ENCODE data around the gene CCDC47. TPM values are rescaled to one million over a fixed set of nuclear protein-coding genes. Genes with fewer than 3 reads are reported as not detected.

Gene CCDC47
- total RNA-seq, 1 experiment from 2014 or later = 117 TPM

DNA sequence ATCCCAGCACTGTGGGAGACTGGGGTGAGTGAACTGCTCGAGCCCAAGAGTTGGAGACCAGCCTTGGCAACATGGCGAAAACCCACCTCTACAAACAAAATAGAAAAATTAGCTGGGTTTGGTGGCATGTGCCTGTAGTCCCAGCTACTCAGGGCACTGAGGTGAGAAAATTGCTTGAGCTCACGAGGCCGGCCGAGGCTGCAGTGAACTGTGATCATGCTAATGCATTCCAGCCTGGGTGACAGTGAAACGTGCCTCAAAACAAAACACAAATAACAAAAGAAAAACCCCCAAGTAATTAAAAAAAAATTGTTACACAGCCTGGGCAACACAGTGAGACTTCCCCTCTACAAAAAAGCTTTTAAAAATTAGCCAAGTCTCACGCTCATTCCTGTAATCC, 5.0 kb downstream of the CCDC47 start:
- Histone ChIP-seq H3K27ac (ENCODE audit: low read depth, low read length) (no peak overlapping the region), H3K9me2 (ENCODE audit: insufficient read depth) (no peaks in the 10 kb centered on the region), H3K27me3 (ENCODE audit: insufficient read depth, low read length) (no peaks in the 10 kb centered on the region), H4K20me1 (ENCODE audit: insufficient read depth) (peaks cover 30% of the 10 kb centered on the region; the same call in 1 of the 2 replicates), H3K9ac (ENCODE audit: low read length) (no peak overlapping the region), H3K9me3 (ENCODE audit: control insufficient read depth in 1 of 2, insufficient read depth in 1 of 2, low read depth in 1 of 2, low read length in 2 of 2) (no peaks in the 10 kb centered on the region), H3K36me3 (ENCODE audit: control insufficient read depth in 1 of 2, insufficient read depth in 2 of 2, low read length in 2 of 2) (peaks cover 21 to 39% of the 10 kb centered on the region in 2 experiments), H3K4me3 (replicated peaks in 1 of 2; ENCODE audit: low read depth in 1 of 2, low read length in 2 of 2) (no peak overlapping the region), H3K4me1 (ENCODE audit: control insufficient read depth in 1 of 2, insufficient read depth in 2 of 2, low read length in 2 of 2) (peaks cover 4 to 13% of the 10 kb centered on the region in 2 experiments; a peak in 3 of 4 replicates), H2AFZ (ENCODE audit: low read depth, low read length, poor library complexity, severe bottlenecking) (no peak overlapping the region), H3K4me2 (ENCODE audit: low read length) (no peak overlapping the region), H3K79me2 (ENCODE audit: insufficient read depth, low read length) (peaks cover 97% of the 10 kb centered on the region)
- BruUV-seq (replicated peaks) = no TSS peak
- no peak for ATAC-seq
- RAD21 ChIA-PET (ENCODE audit: low non-redundant PET in 1 of 2, low total read pairs in 2 of 2, uncharacterized antibody in 2 of 2, unreplicated experiment in 2 of 2) = no interaction called here
- intact Hi-C loops (cut with micrococcal nuclease) = no loop called here
- DNase-seq (ENCODE audit: low read depth, low spot score) = no peak
- POLR2A ChIA-PET = no interaction called here
- CTCF ChIA-PET = no interaction called here
- TF ChIP-seq, protein P1, sequence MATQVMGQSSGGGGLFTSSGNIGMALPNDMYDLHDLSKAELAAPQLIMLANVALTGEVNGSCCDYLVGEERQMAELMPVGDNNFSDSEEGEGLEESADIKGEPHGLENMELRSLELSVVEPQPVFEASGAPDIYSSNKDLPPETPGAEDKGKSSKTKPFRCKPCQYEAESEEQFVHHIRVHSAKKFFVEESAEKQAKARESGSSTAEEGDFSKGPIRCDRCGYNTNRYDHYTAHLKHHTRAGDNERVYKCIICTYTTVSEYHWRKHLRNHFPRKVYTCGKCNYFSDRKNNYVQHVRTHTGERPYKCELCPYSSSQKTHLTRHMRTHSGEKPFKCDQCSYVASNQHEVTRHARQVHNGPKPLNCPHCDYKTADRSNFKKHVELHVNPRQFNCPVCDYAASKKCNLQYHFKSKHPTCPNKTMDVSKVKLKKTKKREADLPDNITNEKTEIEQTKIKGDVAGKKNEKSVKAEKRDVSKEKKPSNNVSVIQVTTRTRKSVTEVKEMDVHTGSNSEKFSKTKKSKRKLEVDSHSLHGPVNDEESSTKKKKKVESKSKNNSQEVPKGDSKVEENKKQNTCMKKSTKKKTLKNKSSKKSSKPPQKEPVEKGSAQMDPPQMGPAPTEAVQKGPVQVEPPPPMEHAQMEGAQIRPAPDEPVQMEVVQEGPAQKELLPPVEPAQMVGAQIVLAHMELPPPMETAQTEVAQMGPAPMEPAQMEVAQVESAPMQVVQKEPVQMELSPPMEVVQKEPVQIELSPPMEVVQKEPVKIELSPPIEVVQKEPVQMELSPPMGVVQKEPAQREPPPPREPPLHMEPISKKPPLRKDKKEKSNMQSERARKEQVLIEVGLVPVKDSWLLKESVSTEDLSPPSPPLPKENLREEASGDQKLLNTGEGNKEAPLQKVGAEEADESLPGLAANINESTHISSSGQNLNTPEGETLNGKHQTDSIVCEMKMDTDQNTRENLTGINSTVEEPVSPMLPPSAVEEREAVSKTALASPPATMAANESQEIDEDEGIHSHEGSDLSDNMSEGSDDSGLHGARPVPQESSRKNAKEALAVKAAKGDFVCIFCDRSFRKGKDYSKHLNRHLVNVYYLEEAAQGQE (IDR thresholded peaks at IDR 0.05; ENCODE audit: low read depth) = no peak
- no peak for TF ChIP-seq YY1 (IDR thresholded peaks at IDR 0.05; ENCODE audit: extremely low read depth, insufficient replicate concordance, low read depth, low read length)
- no peak for TF ChIP-seq SRF (IDR thresholded peaks at IDR 0.05; ENCODE audit: low read depth)
- no peak for TF ChIP-seq CBX3 (IDR thresholded peaks at IDR 0.05; ENCODE audit: low read depth)
- no peak for TF ChIP-seq FOSL1 (IDR thresholded peaks at IDR 0.05; ENCODE audit: low read depth)
- no peak for TF ChIP-seq CEBPB (IDR thresholded peaks at IDR 0.05; ENCODE audit: low read depth)
- TF ChIP-seq, protein P2, sequence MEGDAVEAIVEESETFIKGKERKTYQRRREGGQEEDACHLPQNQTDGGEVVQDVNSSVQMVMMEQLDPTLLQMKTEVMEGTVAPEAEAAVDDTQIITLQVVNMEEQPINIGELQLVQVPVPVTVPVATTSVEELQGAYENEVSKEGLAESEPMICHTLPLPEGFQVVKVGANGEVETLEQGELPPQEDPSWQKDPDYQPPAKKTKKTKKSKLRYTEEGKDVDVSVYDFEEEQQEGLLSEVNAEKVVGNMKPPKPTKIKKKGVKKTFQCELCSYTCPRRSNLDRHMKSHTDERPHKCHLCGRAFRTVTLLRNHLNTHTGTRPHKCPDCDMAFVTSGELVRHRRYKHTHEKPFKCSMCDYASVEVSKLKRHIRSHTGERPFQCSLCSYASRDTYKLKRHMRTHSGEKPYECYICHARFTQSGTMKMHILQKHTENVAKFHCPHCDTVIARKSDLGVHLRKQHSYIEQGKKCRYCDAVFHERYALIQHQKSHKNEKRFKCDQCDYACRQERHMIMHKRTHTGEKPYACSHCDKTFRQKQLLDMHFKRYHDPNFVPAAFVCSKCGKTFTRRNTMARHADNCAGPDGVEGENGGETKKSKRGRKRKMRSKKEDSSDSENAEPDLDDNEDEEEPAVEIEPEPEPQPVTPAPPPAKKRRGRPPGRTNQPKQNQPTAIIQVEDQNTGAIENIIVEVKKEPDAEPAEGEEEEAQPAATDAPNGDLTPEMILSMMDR (IDR thresholded peaks at IDR 0.05 in 2 of 3, conservative IDR thresholded peaks at IDR 0.05 in 1 of 3; ENCODE audit: borderline replicate concordance in 1 of 3, insufficient read depth in 1 of 3, low read depth in 2 of 3, low read length in 2 of 3) = no peak
- TF ChIP-seq JUND (IDR thresholded peaks at IDR 0.05) = no peak
- TF ChIP-seq, protein P3, sequence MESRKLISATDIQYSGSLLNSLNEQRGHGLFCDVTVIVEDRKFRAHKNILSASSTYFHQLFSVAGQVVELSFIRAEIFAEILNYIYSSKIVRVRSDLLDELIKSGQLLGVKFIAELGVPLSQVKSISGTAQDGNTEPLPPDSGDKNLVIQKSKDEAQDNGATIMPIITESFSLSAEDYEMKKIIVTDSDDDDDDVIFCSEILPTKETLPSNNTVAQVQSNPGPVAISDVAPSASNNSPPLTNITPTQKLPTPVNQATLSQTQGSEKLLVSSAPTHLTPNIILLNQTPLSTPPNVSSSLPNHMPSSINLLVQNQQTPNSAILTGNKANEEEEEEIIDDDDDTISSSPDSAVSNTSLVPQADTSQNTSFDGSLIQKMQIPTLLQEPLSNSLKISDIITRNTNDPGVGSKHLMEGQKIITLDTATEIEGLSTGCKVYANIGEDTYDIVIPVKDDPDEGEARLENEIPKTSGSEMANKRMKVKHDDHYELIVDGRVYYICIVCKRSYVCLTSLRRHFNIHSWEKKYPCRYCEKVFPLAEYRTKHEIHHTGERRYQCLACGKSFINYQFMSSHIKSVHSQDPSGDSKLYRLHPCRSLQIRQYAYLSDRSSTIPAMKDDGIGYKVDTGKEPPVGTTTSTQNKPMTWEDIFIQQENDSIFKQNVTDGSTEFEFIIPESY (IDR thresholded peaks at IDR 0.05; ENCODE audit: extremely low read depth, insufficient replicate concordance, low read length) = no peak
- no peak for TF ChIP-seq SP1 (IDR thresholded peaks at IDR 0.05; ENCODE audit: low read depth)
- no peak for TF ChIP-seq EGR1 (IDR thresholded peaks at IDR 0.05; ENCODE audit: low read depth)
- TF ChIP-seq SIN3A (IDR thresholded peaks at IDR 0.05; ENCODE audit: low read depth) = no peak
- no peak for TF ChIP-seq POLR2A (IDR thresholded peaks at IDR 0.05; ENCODE audit: borderline replicate concordance, extremely low read depth, insufficient read depth, insufficient read length)
- no peak for TF ChIP-seq ZNF274 (IDR thresholded peaks at IDR 0.05; ENCODE audit: low read depth, low read length)
